Measurements from ENCODE around the gene RNU1-1.
A peak's percentile ranks its signal among the peaks of the same experiment; 100 is the strongest.
"Not testable (repeated sequence)": the region's sequence is repeated elsewhere in the genome, so short reads cannot be mapped to it uniquely, and the experiment has no call there.

Gene RNU1-1

DNA sequence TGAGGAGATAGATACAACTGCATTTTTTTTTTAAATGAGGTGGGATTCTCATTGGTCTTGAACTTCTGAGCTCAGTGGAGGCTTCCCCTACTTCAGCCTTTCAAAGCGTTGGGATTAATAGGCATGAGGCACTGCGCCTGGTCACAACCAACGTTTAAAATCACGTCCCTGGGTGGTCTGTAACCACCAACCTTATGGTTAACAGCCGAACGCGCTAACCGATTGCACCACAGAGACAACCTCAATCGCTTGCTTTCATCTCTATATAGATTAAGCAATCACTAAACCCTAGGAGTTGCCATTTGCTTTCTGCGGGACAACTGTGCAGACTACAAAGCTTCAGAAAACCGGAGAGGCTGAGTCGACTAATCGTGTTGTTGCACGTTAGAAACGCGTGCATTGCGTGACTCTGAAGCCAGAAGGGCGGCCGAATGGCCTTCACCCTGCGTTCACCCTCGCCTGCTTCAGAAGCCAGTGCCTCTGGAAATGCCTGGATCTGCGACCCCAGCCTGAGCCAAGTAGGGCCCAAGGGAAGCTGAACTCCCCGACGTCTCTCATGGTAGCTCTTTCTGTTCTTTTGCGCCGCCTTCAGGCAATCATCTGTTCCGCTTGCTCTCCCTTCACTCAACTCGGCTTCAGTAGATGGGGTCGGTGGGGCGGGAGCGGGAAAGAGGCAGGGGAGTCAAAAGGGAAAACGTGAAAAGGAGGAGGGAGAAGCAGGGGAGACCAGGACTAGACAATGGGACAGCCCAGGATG, 18.3 kb upstream of the RNU1-1 start:
- CTCF ChIA-PET; POLR2A ChIA-PET; DNase-seq (ENCODE audit: extremely low spot score): not testable (repeated sequence)

- POLR2A ChIA-PET = interaction anchor here (0.6 kb wide), 1 partner anchor 128 kb away, joined by 9 read pairs; no protein-coding TSS in a partner anchor
- CTCF ChIA-PET; DNase-seq (ENCODE audit: extremely low spot score): not testable (repeated sequence)
Observed at GRCh38 chr1:16528338-16528737, 14.3 kb upstream of the RNU1-1 start.

DNA sequence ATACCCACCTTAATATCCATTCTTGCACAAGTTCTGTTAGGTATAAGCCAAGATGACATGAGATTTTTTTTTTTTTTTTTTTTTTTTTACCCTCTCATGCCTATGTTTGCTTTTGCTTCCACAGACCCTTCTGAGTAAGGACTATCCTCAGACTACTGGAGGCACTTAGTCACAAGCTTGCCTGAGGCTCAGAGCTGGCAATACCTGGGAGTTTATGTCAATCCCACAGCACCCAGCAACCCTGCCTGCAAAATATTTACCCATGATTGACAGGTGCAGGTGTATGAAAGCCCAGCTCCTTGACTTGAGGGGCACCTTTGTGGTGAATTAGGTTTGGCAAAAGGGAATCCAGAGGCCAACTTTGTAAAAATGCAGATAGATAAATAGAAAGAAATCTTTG, 11.7 kb upstream of the RNU1-1 start:
- CTCF ChIA-PET; DNase-seq (ENCODE audit: extremely low spot score); POLR2A ChIA-PET: not testable (repeated sequence)

DNA sequence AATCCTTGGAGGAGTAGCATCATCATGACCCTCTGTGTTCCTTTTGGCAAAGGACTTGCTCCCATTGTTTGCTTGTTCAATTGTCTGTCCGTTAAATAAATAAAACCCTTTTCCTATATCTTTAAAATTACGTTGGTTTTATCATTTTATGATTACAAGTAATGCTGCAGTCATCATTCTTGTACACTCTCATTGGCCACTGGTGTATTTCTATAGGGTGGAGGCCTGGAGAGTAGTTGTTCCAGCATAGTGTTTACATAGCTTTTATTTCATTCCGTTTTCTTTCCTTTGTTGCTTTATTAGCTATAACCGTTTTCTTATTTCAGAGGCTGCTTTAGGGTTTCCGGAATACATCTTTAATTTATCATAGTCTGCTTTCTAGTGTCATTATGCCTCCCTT, 7.6 kb upstream of the RNU1-1 start:
- DNase-seq (ENCODE audit: extremely low spot score); CTCF ChIA-PET; POLR2A ChIA-PET: not testable (repeated sequence)

- no peak for TF ChIP-seq CTCF (IDR thresholded peaks at IDR 0.05; ENCODE audit: control extremely low read depth, extremely low read depth, low read depth, missing control alignments)
- DNase-seq (ENCODE audit: extremely low spot score) = no peak
- ChIA-PET POLR2A (no interaction called here), CTCF (no interaction called here)
Observed at GRCh38 chr1:16521288-16521583, 7.2 kb upstream of the RNU1-1 start.

GRCh38 chr1:16520435-16521287, 6.6 kb upstream of the RNU1-1 start:
- DNase-seq (ENCODE audit: extremely low spot score); CTCF ChIA-PET; POLR2A ChIA-PET: not testable (repeated sequence)

GRCh38 chr1:16519255-16519951, 5.3 kb upstream of the RNU1-1 start:
- CTCF ChIA-PET; POLR2A ChIA-PET; DNase-seq (ENCODE audit: extremely low spot score): not testable (repeated sequence)

GRCh38 chr1:16518913-16519254, 4.8 kb upstream of the RNU1-1 start:
- CTCF ChIA-PET, POLR2A ChIA-PET: not testable (repeated sequence)

DNA sequence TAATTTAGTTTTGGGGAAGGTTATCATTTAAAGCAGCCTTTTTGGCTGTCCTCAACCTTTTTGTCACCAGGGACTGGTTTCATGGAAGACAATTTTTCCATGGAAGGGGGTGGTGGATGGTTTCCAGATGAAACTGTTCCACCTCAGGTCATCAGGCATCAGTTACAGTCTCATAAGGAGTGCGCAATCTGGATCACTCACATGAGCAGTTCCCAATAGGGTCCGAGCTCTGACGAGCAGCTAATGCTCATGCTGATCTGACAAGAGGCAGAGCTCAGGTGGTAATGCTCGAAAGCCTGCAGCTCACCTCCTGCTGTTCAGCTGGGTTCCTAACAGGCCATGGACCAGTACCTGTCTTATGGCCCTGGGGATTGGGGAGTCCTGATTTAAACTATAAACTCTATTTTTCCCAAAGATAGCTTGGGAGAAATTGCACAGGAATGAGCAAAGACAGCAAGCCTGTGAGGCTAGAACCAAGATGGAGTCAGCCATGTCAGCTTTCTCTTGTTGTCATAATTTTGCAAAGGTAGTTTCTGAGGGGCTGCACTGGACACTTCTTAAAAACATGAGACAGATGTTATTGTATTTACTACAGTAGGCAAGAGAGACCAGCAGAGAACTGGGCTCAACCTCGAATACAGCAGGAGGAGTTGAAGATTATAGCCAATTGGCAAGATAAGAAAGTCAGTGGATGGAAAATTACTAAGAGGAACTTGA, 2.8 kb upstream of the RNU1-1 start:
- DNase-seq (ENCODE audit: extremely low spot score); POLR2A ChIA-PET: not testable (repeated sequence)
- CTCF ChIA-PET = interaction anchor here (1.6 kb wide), 1 partner anchor 106 kb away, joined by 5 read pairs; no protein-coding TSS in a partner anchor

More at GRCh38 chr1:16518913-16519254, 4.8 kb upstream of the RNU1-1 start:
- DNase-seq (ENCODE audit: extremely low spot score) = not testable (repeated sequence)

DNA sequence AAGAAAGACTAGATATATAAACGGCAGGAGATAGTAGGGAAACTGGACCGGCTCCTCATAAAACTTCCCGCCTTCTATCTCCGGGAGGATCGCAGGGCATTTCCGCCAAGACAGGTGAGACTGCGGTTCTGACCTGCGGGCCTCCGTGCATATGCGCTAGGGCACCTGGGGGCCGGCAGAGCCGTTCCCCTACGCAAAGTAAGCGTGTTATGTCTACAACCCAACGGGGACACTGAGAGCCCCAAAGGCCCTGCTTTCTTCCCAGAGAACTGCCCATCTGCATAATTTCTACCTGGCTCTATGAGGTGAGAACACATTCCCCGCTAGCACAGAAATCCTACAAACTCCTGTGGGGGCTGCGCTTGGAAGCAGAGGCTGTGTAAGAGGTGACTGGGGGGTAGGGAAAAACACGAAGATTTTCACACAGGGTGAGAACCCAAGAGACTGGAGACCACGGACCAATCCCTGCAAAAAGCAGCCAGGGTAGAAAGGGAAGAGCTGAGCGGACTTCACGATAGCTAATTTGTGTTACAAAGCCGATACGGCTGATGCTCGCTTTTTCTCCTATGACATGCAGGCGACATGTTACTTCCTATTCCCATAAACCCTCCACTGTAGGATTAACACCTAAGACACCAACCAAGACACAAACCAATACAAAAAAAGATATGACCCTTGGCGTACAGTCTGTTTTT, 526 bp downstream of the RNU1-1 start:
- CTCF ChIA-PET = not testable (repeated sequence)
- DNase-seq (ENCODE audit: extremely low spot score) = peak; percentile 48
- POLR2A ChIA-PET = interaction anchor here (0.7 to 1.2 kb wide), 5 partner anchors 109 to 393 kb away, joined by 3 to 4 read pairs (median 4); partner anchors contain the start of gene RNU1-2

DNA sequence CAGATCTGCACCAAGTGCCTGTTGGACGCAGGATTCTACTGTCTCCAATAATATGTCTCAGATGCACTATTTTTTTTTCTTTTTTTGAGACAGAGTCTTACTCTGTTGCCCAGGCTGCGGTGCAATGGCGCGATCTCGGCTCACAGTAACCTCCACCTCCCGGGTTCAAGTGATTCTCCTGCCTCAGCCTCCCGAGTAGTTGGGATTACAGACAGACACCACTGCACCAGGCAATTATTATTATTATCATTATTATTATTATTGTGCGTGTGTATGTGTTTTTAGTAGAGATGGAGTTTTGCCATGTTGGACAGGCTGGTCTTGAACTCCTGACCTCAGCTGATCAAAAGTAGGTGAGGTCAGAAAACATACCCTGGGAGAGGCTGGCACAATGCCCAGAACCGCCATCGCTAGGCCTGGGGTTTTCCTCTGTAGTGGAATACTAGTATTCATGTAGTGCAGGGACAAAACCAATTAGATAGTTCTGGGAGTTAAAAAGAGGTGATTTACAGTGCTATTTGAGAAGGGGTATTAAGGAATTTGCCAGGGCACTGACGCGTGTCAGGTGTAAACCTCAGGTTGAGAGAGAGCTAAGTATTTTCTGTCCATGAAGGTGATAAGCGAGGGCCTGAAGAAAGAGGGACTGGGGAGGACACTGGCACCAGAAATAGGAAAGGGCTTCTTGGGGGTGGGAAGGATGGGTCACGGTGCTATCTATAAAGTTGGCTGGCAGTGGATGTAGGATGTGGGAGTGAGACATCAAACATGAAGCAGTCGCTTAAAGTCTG, 1.3 kb downstream of the RNU1-1 start:
- CTCF ChIA-PET; DNase-seq (ENCODE audit: extremely low spot score): not testable (repeated sequence)
- POLR2A ChIA-PET = interaction anchor here (1.1 to 1.2 kb wide), 4 partner anchors 110 to 393 kb away, joined by 3 to 4 read pairs (median 4); no protein-coding TSS in a partner anchor

- POLR2A ChIA-PET; DNase-seq (ENCODE audit: extremely low spot score); CTCF ChIA-PET: not testable (repeated sequence)
Observed at GRCh38 chr1:16511926-16512325, 2.2 kb downstream of the RNU1-1 start.

DNA sequence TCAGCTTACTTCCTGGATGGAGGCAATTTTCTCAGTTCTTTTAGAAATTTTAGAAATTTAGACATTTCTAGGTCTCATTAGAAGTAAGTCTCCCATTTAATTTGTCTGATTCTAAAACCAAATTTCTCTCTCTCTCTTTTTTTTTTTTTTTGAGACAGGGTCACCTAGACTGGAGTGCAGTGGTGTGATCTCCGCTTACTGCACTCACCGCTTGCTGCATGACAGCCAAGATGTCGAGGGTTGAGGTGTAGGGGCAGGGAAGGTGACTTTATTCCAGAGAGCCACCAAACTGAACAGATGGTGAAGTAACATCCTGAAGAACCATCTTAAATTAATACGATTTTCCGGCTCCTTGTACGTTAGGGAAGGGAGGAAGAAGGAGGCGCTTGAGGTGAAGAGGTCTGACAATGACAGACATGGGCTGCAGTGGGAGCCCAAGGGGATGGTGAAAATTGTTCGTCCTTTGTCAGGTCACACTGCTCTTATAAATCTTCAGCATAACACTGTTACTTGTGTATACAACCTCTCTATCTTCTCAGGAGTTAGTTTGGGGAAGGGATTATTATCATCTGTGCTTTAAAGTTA, 5.1 kb downstream of the RNU1-1 start:
- CTCF ChIA-PET; POLR2A ChIA-PET; DNase-seq (ENCODE audit: extremely low spot score): not testable (repeated sequence)

- CTCF ChIA-PET; DNase-seq (ENCODE audit: extremely low spot score); POLR2A ChIA-PET: not testable (repeated sequence)
Observed at GRCh38 chr1:16506364-16507136, 7.5 kb downstream of the RNU1-1 start.
